Measurements from ENCODE around the gene CLRN2.

The CLRN2 gene

GRCh38 chr4:17514865-17515264, at the start of gene CLRN2:
CLRN2 (plus strand) TSS chr4:17515165; CDS start chr4:17515267, 102 bp downstream.
- H3K36me3 ChIP-seq (ENCODE audit: control insufficient read depth in 2 of 2, insufficient read depth in 2 of 2, low read length in 2 of 2): no peaks in the 10 kb centered on the region
- H3K4me1 ChIP-seq (ENCODE audit: control insufficient read depth in 2 of 2, insufficient read depth in 2 of 2, low read length in 2 of 2): peaks cover 3 to 5% of the 10 kb centered on the region in 2 donors
- H3K27ac ChIP-seq (ENCODE audit: low read depth in 2 of 2, low read length in 2 of 2): no peak within 1 kb of the TSS
- no peak within 1 kb of the TSS for H3K9ac ChIP-seq (ENCODE audit: low read depth in 1 of 2, low read length in 2 of 2)
- H3K4me3 ChIP-seq (ENCODE audit: low read length in 2 of 2): no peak within 1 kb of the TSS
- H3K9me3 ChIP-seq (ENCODE audit: control insufficient read depth in 2 of 2, low read length in 2 of 2): no peaks in the 10 kb centered on the region
- no peaks in the 10 kb centered on the region for H3K27me3 ChIP-seq (ENCODE audit: control insufficient read depth in 2 of 2, insufficient read depth in 2 of 2, low read length in 2 of 2)

- no peaks in the 10 kb centered on the region for H3K9me3 ChIP-seq (ENCODE audit: control insufficient read depth in 2 of 2, low read length in 2 of 2)
- H3K27me3 ChIP-seq (ENCODE audit: control insufficient read depth in 2 of 2, insufficient read depth in 2 of 2, low read length in 2 of 2): no peaks in the 10 kb centered on the region
- H3K27ac ChIP-seq (ENCODE audit: low read depth in 2 of 2, low read length in 2 of 2): no peak overlapping the region
- no peak overlapping the region for H3K4me3 ChIP-seq (ENCODE audit: low read length in 2 of 2)
- no peaks in the 10 kb centered on the region for H3K4me1 ChIP-seq (ENCODE audit: control insufficient read depth in 2 of 2, insufficient read depth in 2 of 2, low read length in 2 of 2)
- H3K36me3 ChIP-seq (ENCODE audit: control insufficient read depth in 2 of 2, insufficient read depth in 2 of 2, low read length in 2 of 2): no peaks in the 10 kb centered on the region
- H3K9ac ChIP-seq (ENCODE audit: low read depth in 1 of 2, low read length in 2 of 2): no peak overlapping the region
Measured at GRCh38 chr4:17468619-17469221, 46.2 kb upstream of the CLRN2 start.

DNA sequence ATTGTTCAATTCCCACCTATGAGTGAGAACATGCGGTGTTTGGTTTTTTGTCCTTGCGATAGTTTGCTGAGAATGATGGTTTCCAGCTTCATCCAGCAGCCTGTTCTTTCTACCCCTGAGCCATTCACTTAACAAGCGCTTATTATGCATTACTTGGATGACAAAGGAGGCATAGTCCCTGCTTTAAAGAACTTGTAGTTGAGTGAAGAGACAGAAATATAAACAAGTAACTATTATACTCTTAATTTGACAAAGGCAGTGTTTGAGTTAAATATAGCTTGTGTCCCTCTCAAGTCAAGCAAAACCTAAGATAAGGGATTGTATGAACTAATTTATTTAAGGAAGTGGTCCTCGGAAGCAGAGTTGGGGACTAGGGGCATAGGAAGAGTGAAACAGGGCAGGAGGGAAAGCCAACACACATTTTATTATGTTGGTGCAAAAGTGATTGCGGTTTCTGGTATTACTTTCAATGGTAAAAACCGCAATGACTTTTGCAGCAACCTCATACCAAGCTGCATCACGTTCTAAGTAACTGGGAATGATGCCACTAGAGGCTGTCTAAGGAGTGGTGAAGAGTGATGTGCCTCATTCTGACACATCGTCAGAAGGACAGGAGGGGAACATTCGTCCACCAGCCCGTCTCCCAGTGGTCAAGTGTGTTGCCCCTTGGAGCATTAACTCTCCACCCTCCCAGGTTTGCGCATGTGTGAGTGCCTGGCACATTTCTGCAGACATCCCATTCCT, 44.9 kb upstream of the CLRN2 start:
- H3K4me1 ChIP-seq (ENCODE audit: control insufficient read depth in 2 of 2, insufficient read depth in 2 of 2, low read length in 2 of 2): no peaks in the 10 kb centered on the region
- no peaks in the 10 kb centered on the region for H3K9me3 ChIP-seq (ENCODE audit: control insufficient read depth in 2 of 2, low read length in 2 of 2)
- H3K27ac ChIP-seq (ENCODE audit: low read depth in 2 of 2, low read length in 2 of 2): no peak overlapping the region
- H3K36me3 ChIP-seq (ENCODE audit: control insufficient read depth in 2 of 2, insufficient read depth in 2 of 2, low read length in 2 of 2): no peaks in the 10 kb centered on the region
- no peaks in the 10 kb centered on the region for H3K27me3 ChIP-seq (ENCODE audit: control insufficient read depth in 2 of 2, insufficient read depth in 2 of 2, low read length in 2 of 2)
- H3K9ac ChIP-seq (ENCODE audit: low read depth in 1 of 2, low read length in 2 of 2): no peak overlapping the region
- H3K4me3 ChIP-seq (ENCODE audit: low read length in 2 of 2): no peak overlapping the region

- no peaks in the 10 kb centered on the region for H3K9me3 ChIP-seq (ENCODE audit: control insufficient read depth in 2 of 2, low read length in 2 of 2)
- no peaks in the 10 kb centered on the region for H3K4me1 ChIP-seq (ENCODE audit: control insufficient read depth in 2 of 2, insufficient read depth in 2 of 2, low read length in 2 of 2)
- H3K9ac ChIP-seq (ENCODE audit: low read depth in 1 of 2, low read length in 2 of 2): no peak overlapping the region
- H3K27me3 ChIP-seq (ENCODE audit: control insufficient read depth in 2 of 2, insufficient read depth in 2 of 2, low read length in 2 of 2): no peaks in the 10 kb centered on the region
- H3K4me3 ChIP-seq (ENCODE audit: low read length in 2 of 2): no peak overlapping the region
- H3K36me3 ChIP-seq (ENCODE audit: control insufficient read depth in 2 of 2, insufficient read depth in 2 of 2, low read length in 2 of 2): no peaks in the 10 kb centered on the region
- H3K27ac ChIP-seq (ENCODE audit: low read depth in 2 of 2, low read length in 2 of 2): no peak overlapping the region
Measured at GRCh38 chr4:17475481-17475880, 39.5 kb upstream of the CLRN2 start.

- no peaks in the 10 kb centered on the region for H3K4me1 ChIP-seq (ENCODE audit: control insufficient read depth in 2 of 2, insufficient read depth in 2 of 2, low read length in 2 of 2)
- no peak overlapping the region for H3K9ac ChIP-seq (ENCODE audit: low read depth in 1 of 2, low read length in 2 of 2)
- H3K27me3 ChIP-seq (ENCODE audit: control insufficient read depth in 2 of 2, insufficient read depth in 2 of 2, low read length in 2 of 2): no peaks in the 10 kb centered on the region
- H3K9me3 ChIP-seq (ENCODE audit: control insufficient read depth in 2 of 2, low read length in 2 of 2): no peaks in the 10 kb centered on the region
- no peak overlapping the region for H3K4me3 ChIP-seq (ENCODE audit: low read length in 2 of 2)
- no peak overlapping the region for H3K27ac ChIP-seq (ENCODE audit: low read depth in 2 of 2, low read length in 2 of 2)
- H3K36me3 ChIP-seq (ENCODE audit: control insufficient read depth in 2 of 2, insufficient read depth in 2 of 2, low read length in 2 of 2): no peaks in the 10 kb centered on the region
Measured at GRCh38 chr4:17476853-17477252, 38.1 kb upstream of the CLRN2 start.

DNA sequence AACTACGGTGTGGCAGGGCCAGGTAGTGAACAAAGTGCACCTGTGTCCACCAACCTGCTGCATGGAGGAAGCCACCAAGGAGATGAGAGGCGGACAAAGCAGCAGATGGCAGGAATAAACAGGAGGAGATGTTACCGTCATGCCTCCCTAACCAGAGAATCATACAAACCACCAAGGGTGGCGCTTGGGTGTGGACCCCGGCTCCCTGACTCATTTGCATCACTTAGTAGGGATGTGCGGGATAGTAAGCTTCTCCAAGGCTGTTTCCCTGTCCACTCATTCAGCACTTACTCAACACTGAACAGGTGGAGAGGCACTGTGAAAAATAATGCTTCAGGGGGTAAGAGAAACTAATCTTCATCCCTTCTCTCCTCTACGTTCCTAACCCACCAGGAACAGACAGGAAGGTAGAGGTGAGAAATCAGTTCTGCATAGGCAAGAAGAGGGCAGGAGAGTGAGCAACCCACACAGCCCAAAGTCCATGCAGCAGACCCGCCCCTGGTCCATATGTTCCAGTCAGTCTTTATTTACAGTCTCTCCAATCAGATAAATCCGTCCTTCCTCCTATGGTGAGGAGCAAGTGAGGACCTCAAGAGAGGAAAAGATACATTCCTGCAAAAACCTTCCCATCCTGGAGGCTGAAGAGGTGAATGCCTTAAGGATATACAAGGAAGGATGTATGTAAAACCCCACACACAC, 37.0 kb upstream of the CLRN2 start:
- Histone ChIP-seq H3K36me3 (ENCODE audit: control insufficient read depth in 2 of 2, insufficient read depth in 2 of 2, low read length in 2 of 2) (no peaks in the 10 kb centered on the region), H3K9ac (ENCODE audit: low read depth in 1 of 2, low read length in 2 of 2) (no peak overlapping the region), H3K27me3 (ENCODE audit: control insufficient read depth in 2 of 2, insufficient read depth in 2 of 2, low read length in 2 of 2) (no peaks in the 10 kb centered on the region), H3K4me1 (ENCODE audit: control insufficient read depth in 2 of 2, insufficient read depth in 2 of 2, low read length in 2 of 2) (no peaks in the 10 kb centered on the region), H3K9me3 (ENCODE audit: control insufficient read depth in 2 of 2, low read length in 2 of 2) (no peaks in the 10 kb centered on the region), H3K27ac (ENCODE audit: low read depth in 2 of 2, low read length in 2 of 2) (no peak overlapping the region), H3K4me3 (ENCODE audit: low read length in 2 of 2) (no peak overlapping the region)

DNA sequence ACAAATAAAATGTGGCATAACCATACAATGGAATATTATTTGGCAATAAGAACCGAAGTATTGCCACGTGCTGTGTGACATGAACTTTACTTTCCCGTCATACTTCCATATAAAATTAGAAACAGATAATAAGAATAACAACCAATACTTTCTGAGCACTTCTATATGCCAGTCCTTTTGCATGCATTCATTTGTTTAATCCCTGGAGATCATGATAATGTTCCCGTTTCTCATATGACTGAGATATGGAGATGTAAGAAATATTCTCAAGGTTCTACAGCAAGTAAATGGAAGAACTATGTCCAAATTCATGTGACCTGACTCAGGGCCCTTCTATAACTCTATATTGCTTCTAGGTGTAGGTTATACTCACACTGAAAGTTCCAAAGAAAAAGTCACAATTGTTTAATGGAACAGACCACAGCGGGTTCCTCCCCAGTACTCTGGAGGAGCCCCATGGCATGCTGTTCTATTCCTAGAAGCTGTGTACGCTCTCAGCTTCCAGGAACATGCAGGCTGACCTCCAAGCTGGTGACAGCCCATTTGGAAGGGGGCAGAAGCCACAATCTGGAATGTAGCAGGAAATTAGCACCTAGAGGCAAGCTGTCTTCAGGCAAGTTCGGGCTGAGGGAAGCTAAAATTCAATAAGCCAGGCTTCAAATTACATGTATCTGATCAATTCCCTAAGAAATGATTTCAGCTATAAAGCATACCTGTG, 34.6 kb upstream of the CLRN2 start:
- Histone ChIP-seq H3K4me1 (ENCODE audit: control insufficient read depth in 2 of 2, insufficient read depth in 2 of 2, low read length in 2 of 2) (no peaks in the 10 kb centered on the region), H3K36me3 (ENCODE audit: control insufficient read depth in 2 of 2, insufficient read depth in 2 of 2, low read length in 2 of 2) (peaks cover 0 to 3% of the 10 kb centered on the region in 2 donors), H3K9ac (ENCODE audit: low read depth in 1 of 2, low read length in 2 of 2) (no peak overlapping the region), H3K27me3 (ENCODE audit: control insufficient read depth in 2 of 2, insufficient read depth in 2 of 2, low read length in 2 of 2) (no peaks in the 10 kb centered on the region), H3K9me3 (ENCODE audit: control insufficient read depth in 2 of 2, low read length in 2 of 2) (no peaks in the 10 kb centered on the region), H3K27ac (ENCODE audit: low read depth in 2 of 2, low read length in 2 of 2) (no peak overlapping the region), H3K4me3 (ENCODE audit: low read length in 2 of 2) (no peak overlapping the region)

GRCh38 chr4:17480955-17481354, 34.0 kb upstream of the CLRN2 start:
- Histone ChIP-seq H3K9ac (ENCODE audit: low read depth in 1 of 2, low read length in 2 of 2) (no peak overlapping the region), H3K27ac (ENCODE audit: low read depth in 2 of 2, low read length in 2 of 2) (no peak overlapping the region), H3K4me1 (ENCODE audit: control insufficient read depth in 2 of 2, insufficient read depth in 2 of 2, low read length in 2 of 2) (no peaks in the 10 kb centered on the region), H3K4me3 (ENCODE audit: low read length in 2 of 2) (no peak overlapping the region), H3K36me3 (ENCODE audit: control insufficient read depth in 2 of 2, insufficient read depth in 2 of 2, low read length in 2 of 2) (peaks cover 0 to 3% of the 10 kb centered on the region in 2 donors), H3K27me3 (ENCODE audit: control insufficient read depth in 2 of 2, insufficient read depth in 2 of 2, low read length in 2 of 2) (no peaks in the 10 kb centered on the region), H3K9me3 (ENCODE audit: control insufficient read depth in 2 of 2, low read length in 2 of 2) (no peaks in the 10 kb centered on the region)

- H3K4me3 ChIP-seq (ENCODE audit: low read length in 2 of 2): no peak overlapping the region
- H3K36me3 ChIP-seq (ENCODE audit: control insufficient read depth in 2 of 2, insufficient read depth in 2 of 2, low read length in 2 of 2): peaks cover 10% of the 10 kb centered on the region in 2 donors
- no peaks in the 10 kb centered on the region for H3K27me3 ChIP-seq (ENCODE audit: control insufficient read depth in 2 of 2, insufficient read depth in 2 of 2, low read length in 2 of 2)
- no peaks in the 10 kb centered on the region for H3K9me3 ChIP-seq (ENCODE audit: control insufficient read depth in 2 of 2, low read length in 2 of 2)
- no peak overlapping the region for H3K9ac ChIP-seq (ENCODE audit: low read depth in 1 of 2, low read length in 2 of 2)
- no peak overlapping the region for H3K27ac ChIP-seq (ENCODE audit: low read depth in 2 of 2, low read length in 2 of 2)
- no peaks in the 10 kb centered on the region for H3K4me1 ChIP-seq (ENCODE audit: control insufficient read depth in 2 of 2, insufficient read depth in 2 of 2, low read length in 2 of 2)
Measured at GRCh38 chr4:17482716-17483115, 32.2 kb upstream of the CLRN2 start.

DNA sequence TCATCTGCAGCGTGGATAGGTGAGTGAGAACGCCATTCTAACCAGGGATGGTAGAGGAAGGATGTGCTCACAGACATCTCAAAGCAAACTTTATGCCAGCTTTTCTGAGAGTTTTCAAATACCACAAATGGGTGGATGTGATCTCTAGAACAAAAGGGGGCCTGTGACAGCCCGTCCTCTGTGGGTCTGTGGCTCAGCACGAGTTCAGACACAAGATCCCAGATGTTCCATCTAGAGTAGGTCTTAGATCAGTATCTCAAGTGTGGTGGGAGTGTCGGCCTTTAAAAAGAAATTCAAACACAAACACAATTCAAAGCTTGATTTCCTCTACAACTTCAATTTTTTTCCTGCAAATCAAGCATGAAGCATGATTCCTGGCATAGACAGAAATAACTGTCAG, 25.8 kb upstream of the CLRN2 start:
- Histone ChIP-seq H3K27ac (ENCODE audit: low read depth in 2 of 2, low read length in 2 of 2) (no peak overlapping the region), H3K4me1 (ENCODE audit: control insufficient read depth in 2 of 2, insufficient read depth in 2 of 2, low read length in 2 of 2) (peaks cover 2 to 3% of the 10 kb centered on the region in 2 donors), H3K36me3 (ENCODE audit: control insufficient read depth in 2 of 2, insufficient read depth in 2 of 2, low read length in 2 of 2) (peaks cover 29 to 36% of the 10 kb centered on the region in 2 donors), H3K4me3 (ENCODE audit: low read length in 2 of 2) (no peak overlapping the region), H3K9me3 (ENCODE audit: control insufficient read depth in 2 of 2, low read length in 2 of 2) (no peaks in the 10 kb centered on the region), H3K27me3 (ENCODE audit: control insufficient read depth in 2 of 2, insufficient read depth in 2 of 2, low read length in 2 of 2) (no peaks in the 10 kb centered on the region), H3K9ac (ENCODE audit: low read depth in 1 of 2, low read length in 2 of 2) (no peak overlapping the region)
